ENCODE data around the gene GDPD3.

Gene GDPD3

DNA sequence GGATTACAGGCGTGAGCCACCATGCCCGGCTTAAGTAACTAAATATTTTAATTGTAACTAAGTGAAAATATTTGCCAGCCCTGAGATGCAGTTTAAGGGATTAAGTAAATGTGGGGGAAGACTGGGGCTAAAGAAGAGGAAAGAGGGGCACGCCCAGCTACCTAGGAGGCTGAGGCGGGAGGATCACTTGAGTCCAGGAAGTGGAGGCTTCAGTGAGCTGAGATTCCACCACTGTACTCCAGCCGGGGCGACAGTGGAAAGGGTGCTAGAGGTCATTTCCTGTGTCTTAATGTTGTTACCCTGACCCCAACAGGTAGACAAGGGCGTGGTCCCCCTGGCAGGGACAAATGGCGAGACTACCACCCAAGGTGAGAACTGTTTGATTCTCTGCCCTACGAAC, 45.0 kb downstream of the GDPD3 start:
- TF ChIP-seq, protein P1, sequence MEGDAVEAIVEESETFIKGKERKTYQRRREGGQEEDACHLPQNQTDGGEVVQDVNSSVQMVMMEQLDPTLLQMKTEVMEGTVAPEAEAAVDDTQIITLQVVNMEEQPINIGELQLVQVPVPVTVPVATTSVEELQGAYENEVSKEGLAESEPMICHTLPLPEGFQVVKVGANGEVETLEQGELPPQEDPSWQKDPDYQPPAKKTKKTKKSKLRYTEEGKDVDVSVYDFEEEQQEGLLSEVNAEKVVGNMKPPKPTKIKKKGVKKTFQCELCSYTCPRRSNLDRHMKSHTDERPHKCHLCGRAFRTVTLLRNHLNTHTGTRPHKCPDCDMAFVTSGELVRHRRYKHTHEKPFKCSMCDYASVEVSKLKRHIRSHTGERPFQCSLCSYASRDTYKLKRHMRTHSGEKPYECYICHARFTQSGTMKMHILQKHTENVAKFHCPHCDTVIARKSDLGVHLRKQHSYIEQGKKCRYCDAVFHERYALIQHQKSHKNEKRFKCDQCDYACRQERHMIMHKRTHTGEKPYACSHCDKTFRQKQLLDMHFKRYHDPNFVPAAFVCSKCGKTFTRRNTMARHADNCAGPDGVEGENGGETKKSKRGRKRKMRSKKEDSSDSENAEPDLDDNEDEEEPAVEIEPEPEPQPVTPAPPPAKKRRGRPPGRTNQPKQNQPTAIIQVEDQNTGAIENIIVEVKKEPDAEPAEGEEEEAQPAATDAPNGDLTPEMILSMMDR (IDR thresholded peaks at IDR 0.05; ENCODE audit: insufficient read depth, missing control alignments) = no peak
- no peak for FAIRE-seq
- DNase-seq (ENCODE audit: insufficient read length, low spot score) = no peak

DNA sequence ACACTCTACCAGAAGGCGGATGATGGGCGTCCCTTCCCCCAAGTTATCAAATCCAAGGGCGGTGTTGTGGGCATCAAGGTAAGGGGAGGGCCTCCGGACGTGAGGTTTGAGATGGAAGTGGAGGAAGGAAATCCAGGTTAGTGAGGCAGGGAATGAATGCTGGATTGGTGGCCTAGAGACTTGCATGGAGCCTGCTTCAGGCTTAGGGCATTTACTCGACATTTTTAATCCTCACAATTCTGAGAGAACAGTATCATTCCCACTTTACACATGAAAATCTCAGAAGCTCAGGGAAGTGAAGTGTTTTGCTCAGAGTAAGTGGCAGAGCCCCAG, 45.8 kb downstream of the GDPD3 start:
- TF ChIP-seq, protein P1 (IDR thresholded peaks at IDR 0.05; ENCODE audit: insufficient read depth, missing control alignments) = no peak
- DNase-seq (ENCODE audit: insufficient read length, low spot score) = no peak
- no peak for FAIRE-seq

DNA sequence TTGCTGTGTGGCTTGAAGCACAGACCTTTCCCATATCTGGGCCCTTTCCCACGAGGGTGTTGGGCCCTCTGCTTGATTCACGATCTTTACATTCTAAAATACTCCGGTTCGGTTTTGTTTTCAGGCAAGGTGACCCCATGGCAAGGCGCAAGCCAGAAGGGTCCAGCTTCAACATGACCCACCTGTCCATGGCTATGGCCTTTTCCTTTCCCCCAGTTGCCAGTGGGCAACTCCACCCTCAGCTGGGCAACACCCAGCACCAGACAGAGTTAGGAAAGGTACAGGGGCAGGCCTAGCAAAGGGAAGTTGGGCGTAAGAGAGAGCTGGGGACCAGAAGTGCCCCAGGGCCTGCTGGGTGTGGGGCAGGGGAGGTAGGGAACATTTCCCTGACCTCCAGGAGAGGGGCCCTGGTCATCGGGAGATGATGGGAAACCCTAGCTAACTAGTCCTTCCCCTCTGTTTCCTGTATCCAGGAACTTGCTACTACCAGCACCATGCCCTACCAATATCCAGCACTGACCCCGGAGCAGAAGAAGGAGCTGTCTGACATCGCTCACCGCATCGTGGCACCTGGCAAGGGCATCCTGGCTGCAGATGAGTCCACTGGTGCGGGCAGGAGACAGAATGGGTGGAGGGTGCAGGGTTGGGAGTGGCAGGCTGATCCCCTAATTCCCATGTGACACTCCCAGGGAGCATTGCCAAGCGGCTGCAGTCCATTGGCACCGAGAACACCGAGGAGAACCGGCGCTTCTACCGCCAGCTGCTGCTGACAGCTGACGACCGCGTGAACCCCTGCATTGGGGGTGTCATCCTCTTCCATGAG, 46.4 kb downstream of the GDPD3 start:
- TF ChIP-seq, protein P1 (IDR thresholded peaks at IDR 0.05; ENCODE audit: insufficient read depth, missing control alignments) = no peak
- FAIRE-seq (no peak), DNase-seq (ENCODE audit: insufficient read length, low spot score) (no peak)

DNA sequence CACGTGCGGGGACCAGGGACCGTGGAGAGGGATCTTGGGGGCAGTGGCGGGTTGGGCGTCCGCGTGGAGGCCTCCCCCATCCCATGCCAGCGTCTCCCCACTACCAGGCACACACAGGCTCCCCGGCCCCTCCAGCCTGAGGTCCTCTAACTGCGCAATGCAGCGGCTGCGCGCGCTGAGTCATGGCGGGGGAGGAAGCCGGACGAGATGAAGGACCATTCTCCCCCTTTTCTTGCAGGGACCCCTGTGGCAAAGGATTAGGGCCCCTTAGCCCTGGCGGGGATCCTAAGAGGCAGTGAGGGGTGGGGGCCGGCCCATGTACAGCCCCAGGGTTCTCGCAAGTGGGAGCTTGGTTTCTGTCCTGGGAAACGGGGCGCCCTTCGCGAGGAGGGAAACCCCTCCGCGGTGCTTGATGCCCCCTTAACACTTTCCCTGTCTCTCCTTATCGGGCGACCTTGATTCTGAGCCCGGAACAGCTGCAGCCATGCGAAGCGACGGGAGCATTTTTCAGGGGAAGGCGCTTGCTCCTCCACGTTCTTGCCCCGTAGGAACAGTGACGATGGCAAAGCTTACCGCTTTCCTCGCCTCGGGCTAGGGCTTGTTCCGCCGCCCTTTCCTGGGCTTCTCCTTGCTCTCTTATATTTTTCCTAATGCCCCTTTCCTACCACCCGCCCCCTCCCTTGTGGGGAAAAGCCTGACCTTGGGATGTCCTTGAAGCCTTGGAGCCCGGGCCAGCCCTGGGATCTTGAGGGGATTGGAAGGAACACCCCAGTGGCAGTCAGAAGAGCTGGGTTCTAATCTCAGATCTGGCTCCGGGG, 47.2 kb downstream of the GDPD3 start:
- TF ChIP-seq, protein P1 (IDR thresholded peaks at IDR 0.05; ENCODE audit: insufficient read depth, missing control alignments) = no peak
- DNase-seq (ENCODE audit: insufficient read length, low spot score) = no peak
- no peak for FAIRE-seq

DNA sequence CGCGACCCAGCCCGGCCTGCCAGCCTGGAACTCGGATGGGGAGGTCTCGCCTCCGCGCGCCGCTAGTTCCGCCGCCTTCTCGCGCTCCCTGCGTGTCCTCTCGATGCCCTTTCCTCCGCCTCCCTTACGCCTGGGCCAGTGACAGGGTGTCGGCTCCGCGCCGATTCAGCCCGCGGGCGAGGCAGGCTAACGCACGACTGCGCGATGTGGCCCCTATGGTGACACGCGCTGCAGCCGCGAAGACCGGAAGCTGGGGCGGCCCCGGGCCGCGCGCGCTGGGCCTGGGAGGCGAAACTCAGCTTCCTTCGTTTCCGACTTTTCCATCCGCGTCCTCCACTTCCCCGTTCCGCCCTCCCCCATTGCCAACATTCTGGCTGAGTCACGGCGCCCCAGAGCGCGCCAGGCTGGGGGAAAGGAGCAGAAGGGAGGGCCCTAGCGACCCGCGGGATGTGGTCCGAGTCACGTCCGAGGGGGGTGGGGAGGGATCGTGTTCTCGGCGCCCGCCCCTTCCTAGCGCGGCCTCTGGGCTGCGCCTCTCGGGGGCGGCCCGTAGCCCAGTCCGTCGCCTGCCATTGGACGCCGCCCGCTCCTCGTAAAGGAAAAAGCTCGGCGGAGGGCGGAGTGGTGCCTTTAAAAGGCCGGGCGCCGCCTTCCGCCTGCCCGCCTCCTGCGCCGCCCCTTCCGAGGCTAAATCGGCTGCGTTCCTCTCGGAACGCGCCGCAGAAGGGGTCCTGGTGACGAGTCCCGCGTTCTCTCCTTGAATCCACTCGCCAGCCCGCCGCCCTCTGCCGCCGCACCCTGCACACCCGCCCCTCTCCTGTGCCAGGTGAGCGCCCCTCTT, 48.0 kb downstream of the GDPD3 start, which contains the start of gene ALDOA:
TSS of gene ALDOA (plus strand) at position 659 of the 841 bp plus-strand sequence. CDS start 1,138 bp downstream, outside the sequence.
- DNase-seq (ENCODE audit: insufficient read length, low spot score) = peak; percentile 90
- TF ChIP-seq, protein P1 (IDR thresholded peaks at IDR 0.05; ENCODE audit: insufficient read depth, missing control alignments) = no peak
- no peak for FAIRE-seq

DNA sequence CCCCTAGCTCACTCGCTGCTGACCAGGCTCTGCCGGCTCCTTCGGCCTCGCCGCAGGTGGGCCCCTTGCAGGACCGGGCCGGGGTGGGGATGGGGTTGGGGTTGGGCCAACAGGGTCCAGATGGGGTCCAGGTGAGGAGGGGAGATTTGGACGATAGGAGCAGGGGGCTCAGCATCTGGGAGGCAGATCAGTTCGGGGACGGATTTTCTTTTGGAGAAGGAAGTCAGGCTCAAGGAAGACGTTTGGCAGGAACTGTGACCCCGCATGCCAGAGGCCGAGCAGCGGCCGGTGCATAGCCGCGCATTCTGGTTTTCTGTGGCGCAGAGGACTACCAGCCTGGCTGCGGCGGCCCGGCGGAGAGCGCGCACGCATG, 48.6 kb downstream of the GDPD3 start:
- no peak for DNase-seq (ENCODE audit: insufficient read length, low spot score)

More for the DNA sequence above, 48.6 kb downstream of the GDPD3 start:
- TF ChIP-seq, protein P1 (IDR thresholded peaks at IDR 0.05; ENCODE audit: insufficient read depth, missing control alignments) = no peak
- FAIRE-seq = no peak

Data from D721Med (cell line).